ENCODE measurements around the gene SCYGR2. TPM values are rescaled to one million over a fixed set of nuclear protein-coding genes. Genes with fewer than 3 reads are reported as not detected.

SCYGR2 gene
- total RNA-seq, 2 experiments from 2014 or later = not detected

Other genes starting within 250 kb of the SCYGR2 start
- gene TM4SF20, start 219.6 kb upstream of the SCYGR2 start, total RNA-seq = not detected
- not detected for gene SCYGR1, start 210.9 kb upstream of the SCYGR2 start, total RNA-seq
- gene AGFG1, start 126.7 kb upstream of the SCYGR2 start, total RNA-seq = 10 to 100 TPM; 56.4 to 94.9 TPM
- gene SCYGR3, start 15.9 kb downstream of the SCYGR2 start, total RNA-seq = not detected
- not detected for gene SCYGR4, start 18.6 kb downstream of the SCYGR2 start, total RNA-seq
- gene SCYGR5, start 67.9 kb downstream of the SCYGR2 start, total RNA-seq = not detected
- gene SLC19A3, start 119.1 kb downstream of the SCYGR2 start, total RNA-seq = not detected
- not detected for gene SCYGR6, start 125.9 kb downstream of the SCYGR2 start, total RNA-seq
- not detected for gene SCYGR7, start 129.4 kb downstream of the SCYGR2 start, total RNA-seq
- gene SCYGR8, start 147.0 kb downstream of the SCYGR2 start, total RNA-seq = not detected
- gene CCL20, start 214.9 kb downstream of the SCYGR2 start, total RNA-seq = under 1 TPM in 1 of 2 experiments, not detected in 1; 0.82 TPM

Measured in activated CD8-positive, alpha-beta memory T cell treated with anti-CD3 and anti-CD28 coated beads, Interleukin-2, amount 10 ng/mL, durations not matched to agents 7 days and 5 days (primary cell).